K562 (cell line): Measurements from ENCODE around the gene ZSCAN22. TPM values are rescaled to one million over a fixed set of nuclear protein-coding genes. Genes with fewer than 3 reads are reported as not detected.

ENCODE experiments used
- SMC3 ChIP-seq: conservative IDR thresholded peaks from 2 replicates; pipeline ENCODE4 v1.6.1; 2011; ENCODE audit warnings: low read depth, low read length, improper control_type of control experiment; ENCODE audit not compliant: insufficient read depth
- ZNF408 ChIP-seq: fragments of 250-450 bp; sonication (Bioruptor Pico); IDR thresholded peaks from 2 replicates; pipeline ENCODE4 v1.4.0; 2020; ENCODE audit warnings: low read depth, mild to moderate bottlenecking, moderate library complexity
- polyA plus RNA-seq, 8 experiments: library from polyadenylated mRNA; depleted of rRNA in 4 of 8; stranded (reverse) in 5 of 8; unstranded in 3 of 8; fragments of >200 nt; fragmentation: Nextera tagmentation in 2 of 8; fragmentation: Illumina TruSeq in 1 of 8; extraction: Ambion mirVana in 2 of 8; extraction: Trizol in 1 of 8; gene quantifications; 2 replicates each; pipeline versions ENCODE4 v1.2.1 to v1.2.3, GENCODE V29; 2011 to 2014; ENCODE audit warnings: inconsistent platforms in 1 of 8, missing spikeins in 1 of 8
- total RNA-seq, 7 experiments: library from RNA; depleted of rRNA in 6 of 7; stranded (reverse); fragments of >200 nt in 6 of 7; fragmentation: Illumina TruSeq in 2 of 7; extraction: Trizol in 2 of 7; gene quantifications; 2 replicates each; pipeline versions ENCODE4 v1.2.1 to v1.2.3, GENCODE V29; 2011 to 2021; ENCODE audit warnings: low replicate concordance in 1 of 7
- TF ChIP-seq, protein P1 (sequence below), 2 experiments: fragments of 450-650 bp; IDR thresholded peaks; 2 replicates each; pipeline ENCODE4 v1.6.1; 2016; ENCODE audit warnings: mild to moderate bottlenecking in 2 of 2, borderline replicate concordance in 1 of 2, low read depth in 1 of 2, moderate library complexity in 1 of 2

ZSCAN22 gene
- total and polyA plus RNA-seq, 9 of the 15 experiments (the other 6 are each of a cell fraction or from before 2014, with no cell fraction given): 0.98 to 5.3 (median 3.0) TPM

DNA sequence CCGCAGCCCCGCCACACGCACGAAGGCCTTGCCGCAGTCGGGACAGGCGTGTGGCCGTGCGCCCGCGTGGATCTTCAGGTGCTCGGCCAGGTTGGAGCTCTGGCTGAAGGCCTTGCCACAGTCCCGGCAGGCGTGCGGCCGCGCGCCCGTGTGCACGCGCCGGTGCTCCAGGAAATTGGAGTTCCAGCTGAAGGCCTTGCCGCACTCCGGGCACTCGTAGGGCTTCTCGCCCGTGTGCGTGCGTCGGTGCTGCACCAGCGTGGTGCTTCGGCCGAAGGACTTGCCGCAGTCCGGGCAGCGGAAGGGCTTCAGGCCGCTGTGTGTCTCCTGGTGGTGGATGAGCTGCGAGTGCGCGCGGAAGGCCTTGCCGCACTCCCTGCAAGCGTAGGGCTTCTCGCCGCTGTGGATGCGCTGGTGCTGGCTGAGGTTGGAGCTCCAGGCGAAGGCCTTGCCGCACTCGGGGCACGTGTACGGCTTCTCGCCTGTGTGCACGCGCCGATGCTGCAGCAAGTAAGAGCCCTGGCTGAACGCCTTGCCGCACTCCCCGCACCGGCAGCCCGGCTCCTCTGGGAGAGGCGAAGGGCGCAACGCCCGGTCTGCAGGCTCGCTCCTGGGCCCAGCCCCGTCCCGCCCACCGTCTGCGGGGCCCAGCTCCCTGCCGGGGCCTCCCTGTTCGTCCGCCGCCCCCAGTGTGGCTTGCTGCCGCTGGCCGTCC is 30.1 kb downstream of the ZSCAN22 start (continued):
- TF ChIP-seq, protein P1, sequence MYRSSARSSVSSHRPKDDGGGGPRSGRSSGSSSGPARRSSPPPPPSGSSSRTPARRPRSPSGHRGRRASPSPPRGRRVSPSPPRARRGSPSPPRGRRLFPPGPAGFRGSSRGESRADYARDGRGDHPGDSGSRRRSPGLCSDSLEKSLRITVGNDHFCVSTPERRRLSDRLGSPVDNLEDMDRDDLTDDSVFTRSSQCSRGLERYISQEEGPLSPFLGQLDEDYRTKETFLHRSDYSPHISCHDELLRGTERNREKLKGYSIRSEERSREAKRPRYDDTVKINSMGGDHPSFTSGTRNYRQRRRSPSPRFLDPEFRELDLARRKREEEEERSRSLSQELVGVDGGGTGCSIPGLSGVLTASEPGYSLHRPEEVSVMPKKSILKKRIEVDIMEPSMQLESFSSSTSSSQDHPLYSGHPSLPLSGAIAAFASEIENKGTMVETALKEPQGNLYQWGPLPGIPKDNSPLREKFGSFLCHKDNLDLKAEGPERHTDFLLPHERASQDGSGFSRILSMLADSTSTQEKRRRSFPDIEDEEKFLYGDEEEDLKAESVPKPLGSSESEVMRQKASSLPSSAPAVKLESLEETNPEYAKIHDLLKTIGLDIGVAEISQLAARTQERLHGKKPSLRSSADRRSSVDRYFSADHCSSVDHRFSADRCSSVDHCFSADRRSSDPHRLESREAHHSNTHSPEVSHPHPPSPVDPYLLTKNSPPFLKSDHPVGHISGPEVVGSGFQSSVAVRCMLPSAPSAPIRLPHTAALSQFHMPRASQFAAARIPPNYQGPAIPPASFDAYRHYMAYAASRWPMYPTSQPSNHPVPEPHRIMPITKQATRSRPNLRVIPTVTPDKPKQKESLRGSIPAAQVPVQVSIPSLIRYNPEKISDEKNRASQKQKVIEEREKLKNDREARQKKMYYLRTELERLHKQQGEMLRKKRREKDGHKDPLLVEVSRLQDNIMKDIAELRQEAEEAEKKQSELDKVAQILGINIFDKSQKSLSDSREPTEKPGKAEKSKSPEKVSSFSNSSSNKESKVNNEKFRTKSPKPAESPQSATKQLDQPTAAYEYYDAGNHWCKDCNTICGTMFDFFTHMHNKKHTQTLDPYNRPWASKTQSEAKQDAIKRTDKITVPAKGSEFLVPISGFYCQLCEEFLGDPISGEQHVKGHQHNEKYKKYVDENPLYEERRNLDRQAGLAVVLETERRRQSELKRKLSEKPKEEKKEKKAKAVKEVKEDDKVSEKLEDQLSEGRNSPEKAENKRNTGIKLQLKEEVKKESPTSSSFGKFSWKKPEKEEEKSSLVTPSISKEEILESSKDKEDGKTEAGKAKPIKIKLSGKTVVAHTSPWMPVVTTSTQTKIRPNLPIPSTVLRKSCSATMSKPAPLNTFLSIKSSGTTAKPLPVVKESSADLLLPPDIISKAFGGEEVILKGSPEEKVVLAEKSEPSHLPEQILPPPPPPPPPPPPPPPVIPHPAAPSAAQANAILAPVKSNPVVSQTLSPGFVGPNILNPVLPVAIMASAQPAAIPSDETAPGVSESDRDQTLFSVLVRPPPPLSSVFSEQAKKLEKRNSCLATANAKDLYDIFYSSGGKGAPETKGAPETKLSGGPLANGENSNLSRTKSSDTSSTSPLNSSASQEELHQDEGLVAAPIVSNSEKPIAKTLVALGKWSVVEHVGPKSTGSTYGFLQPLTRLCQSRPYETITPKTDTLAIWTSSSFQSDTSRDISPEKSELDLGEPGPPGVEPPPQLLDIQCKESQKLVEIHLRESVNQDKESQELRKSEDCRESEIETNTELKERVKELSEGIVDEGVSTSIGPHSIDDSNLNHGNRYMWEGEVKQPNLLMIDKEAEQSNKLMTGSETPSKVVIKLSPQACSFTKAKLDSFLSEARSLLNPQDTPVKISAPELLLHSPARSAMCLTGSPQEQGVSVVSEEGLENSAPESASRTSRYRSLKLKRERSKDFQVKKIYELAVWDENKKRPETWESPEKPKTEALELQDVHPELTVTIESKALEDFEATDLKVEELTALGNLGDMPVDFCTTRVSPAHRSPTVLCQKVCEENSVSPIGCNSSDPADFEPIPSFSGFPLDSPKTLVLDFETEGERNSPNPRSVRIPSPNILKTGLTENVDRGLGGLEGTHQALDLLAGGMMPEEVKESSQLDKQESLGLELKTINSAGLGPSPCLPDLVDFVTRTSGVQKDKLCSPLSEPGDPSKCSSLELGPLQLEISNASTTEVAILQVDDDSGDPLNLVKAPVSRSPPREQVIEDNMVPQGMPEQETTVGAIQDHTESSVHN (IDR thresholded peaks at IDR 0.05; ENCODE audit: borderline replicate concordance in 1 of 2, low read depth in 1 of 2): no peak
- TF ChIP-seq ZNF408: no peak
- no peak for TF ChIP-seq SMC3
